ENCODE results near the gene CALML5.

CALML5 gene

DNA sequence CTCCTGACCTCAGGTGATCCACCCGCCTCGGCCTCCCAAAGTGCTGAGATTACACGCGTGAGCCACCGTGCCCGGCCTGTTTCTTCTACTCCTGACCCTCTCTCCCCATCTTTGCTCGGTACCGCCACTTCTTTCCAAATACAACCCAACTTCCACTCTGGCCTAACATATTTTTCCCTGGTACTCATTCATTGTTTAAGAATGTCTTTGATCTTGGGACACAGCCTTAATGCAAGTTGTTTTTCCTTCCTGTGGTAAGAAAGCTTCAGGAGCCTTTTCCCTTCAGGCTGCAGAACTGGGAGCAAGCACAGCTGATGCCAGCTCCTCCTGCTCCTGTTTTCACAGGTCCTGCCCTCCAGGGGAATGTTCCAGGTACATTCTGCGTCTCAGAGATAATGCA, 39.1 kb upstream of the CALML5 start:
- Histone ChIP-seq H3K27ac (no peak overlapping the region), H3K9ac (no peak overlapping the region), H3K4me2 (ENCODE audit: low read length) (no peak overlapping the region), H3K36me3 (ENCODE audit: control insufficient read depth, insufficient read depth, low read length) (no peaks in the 10 kb centered on the region), H3K4me1 (no peaks in the 10 kb centered on the region), H3K79me2 (no peaks in the 10 kb centered on the region), H2AFZ (no peak overlapping the region), H3K9me3 (ENCODE audit: control insufficient read depth, low read length) (no peaks in the 10 kb centered on the region), H3K4me3 (ENCODE audit: low read depth, low read length) (no peak overlapping the region), H3K27me3 (ENCODE audit: control insufficient read depth, insufficient read depth, low read length) (no peaks in the 10 kb centered on the region)
- no peak for TF ChIP-seq CTCF (IDR thresholded peaks at IDR 0.05)

DNA sequence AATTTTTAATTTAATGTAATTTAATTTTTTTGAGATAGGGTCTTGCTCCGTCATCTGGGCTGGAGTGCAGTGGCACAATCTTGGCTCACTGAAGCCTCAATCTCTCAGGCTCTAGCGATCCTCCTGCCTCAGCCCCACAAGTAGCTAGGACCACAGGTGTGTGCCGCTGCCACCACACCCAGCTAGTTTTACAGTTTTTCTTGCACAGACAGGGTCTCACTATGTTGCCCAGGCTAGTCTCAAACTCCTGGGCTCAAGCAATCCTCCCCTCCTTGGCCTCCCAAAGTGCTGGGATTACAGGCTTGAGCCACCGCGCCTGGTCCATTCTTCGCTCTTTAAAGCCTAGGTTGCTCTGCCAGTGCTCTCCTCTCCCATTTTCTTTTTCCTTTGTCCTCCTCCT, 38.3 kb upstream of the CALML5 start:
- Histone ChIP-seq H3K27me3 (ENCODE audit: control insufficient read depth, insufficient read depth, low read length) (no peaks in the 10 kb centered on the region), H3K4me1 (no peaks in the 10 kb centered on the region), H2AFZ (no peak overlapping the region), H3K4me3 (ENCODE audit: low read depth, low read length) (no peak overlapping the region), H3K9me3 (ENCODE audit: control insufficient read depth, low read length) (no peaks in the 10 kb centered on the region), H3K9ac (no peak overlapping the region), H3K36me3 (ENCODE audit: control insufficient read depth, insufficient read depth, low read length) (no peaks in the 10 kb centered on the region), H3K27ac (no peak overlapping the region), H3K79me2 (no peaks in the 10 kb centered on the region), H3K4me2 (ENCODE audit: low read length) (no peak overlapping the region)
- no peak for TF ChIP-seq CTCF (IDR thresholded peaks at IDR 0.05)

DNA sequence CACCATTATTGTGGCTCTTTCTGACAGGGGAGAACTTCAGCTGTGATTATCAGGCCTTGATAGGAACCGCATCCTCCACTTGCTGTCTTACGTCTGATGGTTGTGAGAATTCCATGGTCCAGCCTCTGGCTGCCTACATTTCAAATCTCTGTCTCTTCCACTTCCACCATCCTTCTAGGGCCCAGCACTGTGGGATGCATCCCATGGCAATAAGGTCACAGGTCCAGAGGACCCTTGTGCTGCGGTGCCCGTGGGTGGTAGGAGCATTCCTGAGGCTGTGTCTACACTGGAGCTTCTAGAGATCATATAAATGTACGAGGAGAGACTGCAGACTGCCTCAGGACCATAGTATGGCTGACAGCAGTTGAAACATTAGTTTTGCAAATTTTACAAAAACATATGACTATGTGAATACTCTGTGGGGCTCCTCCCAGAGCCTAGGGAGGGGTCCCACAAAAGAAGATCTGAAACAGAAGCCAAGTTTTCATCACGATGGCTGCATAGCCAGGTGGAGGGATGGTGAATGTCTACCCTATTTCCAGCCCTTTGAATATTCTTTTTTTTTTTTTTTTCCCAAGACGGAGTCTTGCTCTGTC, 37.2 kb upstream of the CALML5 start:
- Histone ChIP-seq H3K9ac (no peak overlapping the region), H3K4me3 (ENCODE audit: low read depth, low read length) (no peak overlapping the region), H3K4me1 (no peaks in the 10 kb centered on the region), H3K27ac (no peak overlapping the region), H3K4me2 (ENCODE audit: low read length) (no peak overlapping the region), H3K79me2 (no peaks in the 10 kb centered on the region), H3K9me3 (ENCODE audit: control insufficient read depth, low read length) (no peaks in the 10 kb centered on the region), H3K27me3 (ENCODE audit: control insufficient read depth, insufficient read depth, low read length) (no peaks in the 10 kb centered on the region), H3K36me3 (ENCODE audit: control insufficient read depth, insufficient read depth, low read length) (no peaks in the 10 kb centered on the region), H2AFZ (no peak overlapping the region)
- TF ChIP-seq CTCF (IDR thresholded peaks at IDR 0.05): no peak

- Histone ChIP-seq H3K9me3 (ENCODE audit: control insufficient read depth, low read length) (no peaks in the 10 kb centered on the region), H2AFZ (no peak overlapping the region), H3K4me2 (ENCODE audit: low read length) (no peak overlapping the region), H3K27ac (no peak overlapping the region), H3K36me3 (ENCODE audit: control insufficient read depth, insufficient read depth, low read length) (no peaks in the 10 kb centered on the region), H3K79me2 (no peaks in the 10 kb centered on the region), H3K4me3 (ENCODE audit: low read depth, low read length) (no peak overlapping the region), H3K27me3 (ENCODE audit: control insufficient read depth, insufficient read depth, low read length) (no peaks in the 10 kb centered on the region), H3K4me1 (no peaks in the 10 kb centered on the region), H3K9ac (no peak overlapping the region)
- TF ChIP-seq CTCF (IDR thresholded peaks at IDR 0.05): no peak
Measured at GRCh38 chr10:5534880-5535856, 35.8 kb upstream of the CALML5 start.
